GM12873 (cell line): ENCODE data around the gene CAMK1D.

ENCODE experiments used
- TF ChIP-seq, protein P1 (sequence below): IDR thresholded peaks from 2 replicates; pipeline ENCODE4 v1.5.1; 2012; ENCODE audit warnings: low read depth, mild to moderate bottlenecking, moderate library complexity, low read length, control low read depth; ENCODE audit not compliant: insufficient read depth; ENCODE audit errors: missing control alignments

Gene CAMK1D

GRCh38 chr10:12636571-12636970 lies 287.2 kb downstream of the CAMK1D start:
- TF ChIP-seq, protein P1, sequence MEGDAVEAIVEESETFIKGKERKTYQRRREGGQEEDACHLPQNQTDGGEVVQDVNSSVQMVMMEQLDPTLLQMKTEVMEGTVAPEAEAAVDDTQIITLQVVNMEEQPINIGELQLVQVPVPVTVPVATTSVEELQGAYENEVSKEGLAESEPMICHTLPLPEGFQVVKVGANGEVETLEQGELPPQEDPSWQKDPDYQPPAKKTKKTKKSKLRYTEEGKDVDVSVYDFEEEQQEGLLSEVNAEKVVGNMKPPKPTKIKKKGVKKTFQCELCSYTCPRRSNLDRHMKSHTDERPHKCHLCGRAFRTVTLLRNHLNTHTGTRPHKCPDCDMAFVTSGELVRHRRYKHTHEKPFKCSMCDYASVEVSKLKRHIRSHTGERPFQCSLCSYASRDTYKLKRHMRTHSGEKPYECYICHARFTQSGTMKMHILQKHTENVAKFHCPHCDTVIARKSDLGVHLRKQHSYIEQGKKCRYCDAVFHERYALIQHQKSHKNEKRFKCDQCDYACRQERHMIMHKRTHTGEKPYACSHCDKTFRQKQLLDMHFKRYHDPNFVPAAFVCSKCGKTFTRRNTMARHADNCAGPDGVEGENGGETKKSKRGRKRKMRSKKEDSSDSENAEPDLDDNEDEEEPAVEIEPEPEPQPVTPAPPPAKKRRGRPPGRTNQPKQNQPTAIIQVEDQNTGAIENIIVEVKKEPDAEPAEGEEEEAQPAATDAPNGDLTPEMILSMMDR = no peak

GRCh38 chr10:12637649-12638048 lies 288.3 kb downstream of the CAMK1D start:
- TF ChIP-seq, protein P1 = no peak

DNA sequence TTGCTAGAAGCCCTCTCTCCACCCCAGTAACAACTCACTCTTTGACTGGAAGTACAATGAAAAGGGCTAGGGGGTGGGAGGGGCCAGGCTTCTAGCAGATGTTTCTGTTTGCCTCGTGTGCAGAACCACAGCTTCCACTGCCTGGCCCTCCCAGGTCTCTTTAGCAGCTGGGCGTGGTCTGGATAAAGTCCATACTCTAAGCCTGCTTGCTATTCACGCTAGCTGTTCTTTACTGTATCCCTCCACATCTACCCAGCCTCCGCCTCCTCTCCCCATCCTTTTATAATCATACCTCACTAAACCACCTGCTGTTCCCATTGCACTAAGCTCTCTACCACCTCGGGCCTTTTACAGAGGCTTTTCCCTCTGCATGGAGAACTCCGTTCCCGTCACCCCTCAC lies 288.8 kb downstream of the CAMK1D start:
- TF ChIP-seq, protein P1 = no peak

DNA sequence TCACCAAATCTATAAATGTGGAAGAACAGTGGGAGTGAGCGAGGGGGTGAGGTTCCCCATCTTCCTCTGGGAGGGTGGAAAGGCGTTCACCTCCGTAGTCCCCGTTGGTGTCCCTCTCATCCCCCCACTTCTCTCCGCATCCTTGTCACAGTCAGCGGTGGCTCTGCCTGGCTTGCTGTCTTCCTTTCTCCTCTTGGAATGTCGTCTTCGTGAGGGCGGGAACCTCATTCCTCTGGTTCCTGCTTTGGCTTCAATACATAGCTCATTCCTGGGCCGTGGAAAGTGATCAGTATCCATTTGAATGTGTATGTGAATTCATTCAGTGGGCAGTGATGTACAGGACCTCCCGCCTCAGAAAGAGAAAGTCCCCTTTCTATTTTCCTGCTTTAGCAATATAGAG lies 289.4 kb downstream of the CAMK1D start:
- TF ChIP-seq, protein P1 = no peak

GRCh38 chr10:12639996-12640944 lies 290.9 kb downstream of the CAMK1D start:
- TF ChIP-seq, protein P1 = no peak

DNA sequence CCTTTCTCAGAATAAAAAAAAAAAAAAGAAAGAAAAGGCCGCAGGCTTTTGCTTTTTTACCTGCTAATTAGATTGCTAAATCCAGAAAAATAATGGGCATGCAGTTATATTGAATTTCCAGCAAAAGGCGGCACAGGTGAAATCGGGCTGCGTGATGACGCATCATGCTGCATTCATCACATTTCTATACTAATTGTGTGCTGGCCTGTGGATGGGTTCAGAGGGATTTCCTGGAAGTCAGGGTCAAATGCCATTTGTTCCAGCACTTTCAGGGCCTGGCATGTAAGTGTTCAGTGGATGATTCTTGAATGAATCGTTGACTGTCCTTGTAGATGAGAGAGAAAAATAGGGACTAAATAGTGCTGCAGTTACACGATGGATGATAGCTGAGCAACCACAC lies 292.7 kb downstream of the CAMK1D start:
- TF ChIP-seq, protein P1 = no peak

- TF ChIP-seq, protein P1 = no peak
Observed at GRCh38 chr10:12643279-12643678, 293.9 kb downstream of the CAMK1D start.
